ENCODE results near the gene EXTL1. TPM values are rescaled to one million over a fixed set of nuclear protein-coding genes. Genes with fewer than 3 reads are reported as not detected.
A peak's percentile ranks its signal among the peaks of the same experiment; 100 is the strongest.

Gene EXTL1
- total and polyA plus RNA-seq, 2 of the 4 experiments (the other 2 are of a cell fraction) = 0.90 to 5.2 TPM

- Histone ChIP-seq H2AK5ac (ENCODE audit: low read depth, low read length) (no peak overlapping the region), H3K56ac (ENCODE audit: extremely low read depth, insufficient read depth, low read length) (no peak overlapping the region), H3K27ac (ENCODE audit: insufficient read depth, low read length) (no peak overlapping the region), H3K4me2 (ENCODE audit: low read depth, low read length) (no peak overlapping the region), H3K9ac (ENCODE audit: low read depth, low read length) (no peak overlapping the region), H3K4me1 (ENCODE audit: control insufficient read depth, insufficient read depth, low read length) (peaks cover 2% of the 10 kb centered on the region), H3K4ac (ENCODE audit: low read depth, low read length) (no peak overlapping the region), H4K20me1 (ENCODE audit: insufficient read depth, low read length) (no peaks in the 10 kb centered on the region), H2BK120ac (ENCODE audit: low read depth, low read length) (no peak overlapping the region), H3K79me1 (ENCODE audit: low read depth in 1 of 2, low read length in 2 of 2) (no peaks in the 10 kb centered on the region), H3K9me3 (ENCODE audit: control insufficient read depth, insufficient read depth, low read length) (no peaks in the 10 kb centered on the region), H3K36me3 (ENCODE audit: control insufficient read depth, insufficient read depth, low read length) (no peaks in the 10 kb centered on the region), H4K8ac (ENCODE audit: low read depth in 2 of 2, low read length in 2 of 2) (no peak overlapping the region), H2BK15ac (ENCODE audit: low read depth, low read length) (no peak overlapping the region), H3K14ac (replicated peaks; ENCODE audit: low read depth, low read length) (no peak overlapping the region), H3K4me3 (ENCODE audit: insufficient read depth, low read depth, low read length) (no peak overlapping the region), H2AK9ac (replicated peaks; ENCODE audit: low read depth, low read length, poor library complexity) (peak overlapping the region; percentile 19), H3K27me3 (ENCODE audit: control insufficient read depth, insufficient read depth, low read length) (peaks cover 3% of the 10 kb centered on the region; the same call in 1 of the 2 replicates), H4K91ac (ENCODE audit: insufficient read depth, low read depth, low read length) (no peak overlapping the region), H2BK5ac (ENCODE audit: low read depth, low read length, poor library complexity, severe bottlenecking) (no peak overlapping the region), H3K23ac (ENCODE audit: low read depth, low read length) (no peak overlapping the region), H2BK20ac (ENCODE audit: low read depth, low read length) (no peak overlapping the region), H4K5ac (ENCODE audit: low read depth, low read length) (no peak overlapping the region), H3K9me1 (ENCODE audit: insufficient read depth, low read length) (0 out of 2 replicates have a peak, but pooled peaks cover 3% of the 10 kb centered on the region), H2AFZ (replicated peaks; ENCODE audit: low read length, poor library complexity) (no peak overlapping the region), H3K18ac (ENCODE audit: low read depth, low read length) (no peak overlapping the region)
- dilution Hi-C loops (cut with HindIII; ENCODE audit: low sequenced_read_pairs, unreplicated experiment) = no loop called here
- ChIA-PET POLR2A (ENCODE audit: unreplicated experiment) (no interaction called here), CTCF (interaction anchor here (1.4 kb wide), 1 partner anchor 136 kb away, joined by 4 read pairs; no protein-coding TSS in a partner anchor)
- 100% methylated on average over 1 of the region's 4 CpGs; no CpG with 5 or more reads in 1 of the 2 experiments for WGBS, 2 experiments (ENCODE audit: extremely low coverage in 2 of 2, insufficient read length in 1 of 2)
- intact Hi-C loops (cut with micrococcal nuclease) = no loop called here
- ATAC-seq (ENCODE audit: low read depth) (no peak), DNase-seq (no peak)
- in situ Hi-C loops (cut with MboI; ENCODE audit: low sequenced_read_pairs) = no loop called here
- TF ChIP-seq CTCF (conservative IDR thresholded peaks at IDR 0.05; ENCODE audit: low read depth, low read length) (no peak), FOS (IDR thresholded peaks at IDR 0.05; ENCODE audit: low read depth, low read length) (no peak), MAZ (IDR thresholded peaks at IDR 0.05; ENCODE audit: borderline replicate concordance, low read depth, low read length) (no peak), MAFK (IDR thresholded peaks at IDR 0.05; ENCODE audit: low read depth, low read length) (no peak), MXI1 (IDR thresholded peaks at IDR 0.05; ENCODE audit: borderline replicate concordance, low read depth, low read length) (no peak), NFE2L2 (IDR thresholded peaks at IDR 0.05; ENCODE audit: low read depth, low read length) (no peak), ELK1 (IDR thresholded peaks at IDR 0.05; ENCODE audit: borderline replicate concordance, low read depth, low read length) (no peak), RCOR1 (IDR thresholded peaks at IDR 0.05; ENCODE audit: insufficient replicate concordance, low read length) (no peak), RAD21 (IDR thresholded peaks at IDR 0.05; ENCODE audit: low read length) (no peak), RFX5 (IDR thresholded peaks at IDR 0.05; ENCODE audit: low read depth, low read length) (no peak)
- BruUV-seq (replicated peaks) = no TSS peak
Observed at GRCh38 chr1:26031196-26031595, 9.6 kb downstream of the EXTL1 start.

All from IMR-90 (cell line).